ENCODE data around the gene XIRP2.

GRCh38 chr2:167209784-167210183 is 321.5 kb downstream of the XIRP2 start:
- TF ChIP-seq CTCF (IDR thresholded peaks at IDR 0.05) (no peak), POLR2A (IDR thresholded peaks at IDR 0.05) (no peak)
